H1 (cell line): ENCODE measurements around the gene BBX. TPM values are rescaled to one million over a fixed set of nuclear protein-coding genes. Genes with fewer than 3 reads are reported as not detected.

Experiments used
- CTCF ChIA-PET: fragments of 300-600 bp; sonication (Branson Sonifier 250); formaldehyde crosslinking; loops from one replicate; lab custom pipeline; 2021; ENCODE audit not compliant: partially characterized antibody; lab: Charles Lee
- POLR2A ChIA-PET: fragments of 300-600 bp; sonication (Branson Sonifier 250); formaldehyde crosslinking; loops from one replicate; lab custom pipeline; 2021; ENCODE audit warnings: inconsistent platforms; ENCODE audit not compliant: partially characterized antibody; lab: Charles Lee
- DNase-seq, 2 experiments: peaks; one replicate each; pipeline versions ENCODE4 v3.0.0 to v3.0.0-alpha.2; 2010 to 2022; ENCODE audit warnings: low spot score in 2 of 2, low read depth in 1 of 2, mixed read lengths in 1 of 2
- FAIRE-seq: peaks from 2 replicates; lab custom pipeline; 2011; peaks lifted over from hg19 to GRCh38; lab: Jason Lieb, UNC
- H2AFZ ChIP-seq: 2 replicates; pipeline ENCODE4 v1.8.1; 2012; ENCODE audit warnings: low read length, inconsistent platforms
- H2AK5ac ChIP-seq: 2 replicates; pipeline ENCODE4 v1.6.1; 2013; ENCODE audit warnings: low read depth, low read length
- H2BK120ac ChIP-seq: replicated peaks from 2 replicates; pipeline ENCODE3; 2013; ENCODE audit warnings: low read depth, low read length, inconsistent platforms
- H2BK12ac ChIP-seq: 2 replicates; pipeline ENCODE4 v1.6.1; 2013; ENCODE audit warnings: low read depth, low read length
- H2BK15ac ChIP-seq: 2 replicates; pipeline ENCODE4 v1.6.1; 2013; ENCODE audit warnings: low read length
- H2BK20ac ChIP-seq: 2 replicates; pipeline ENCODE4 v1.6.1; 2013; ENCODE audit warnings: low read length
- H2BK5ac ChIP-seq: 2 replicates; pipeline ENCODE4 v1.6.1; 2013; ENCODE audit warnings: low read depth, low read length
- H3K14ac ChIP-seq: 2 replicates; pipeline ENCODE4 v1.6.1; 2013; ENCODE audit warnings: inconsistent platforms; ENCODE audit not compliant: insufficient read length
- H3K18ac ChIP-seq: 2 replicates; pipeline ENCODE4 v1.6.1; 2013; ENCODE audit warnings: low read length; ENCODE audit errors: extremely low read depth
- H3K23ac ChIP-seq: 2 replicates; pipeline ENCODE4 v1.6.1; 2013; ENCODE audit warnings: inconsistent platforms; ENCODE audit not compliant: insufficient read length
- H3K23me2 ChIP-seq: 2 replicates; pipeline ENCODE4 v1.6.1; 2013; ENCODE audit warnings: low read depth, low read length
- H3K27ac ChIP-seq: 2 replicates; pipeline ENCODE4 v1.6.1; 2011; ENCODE audit warnings: low read depth, low read length, inconsistent platforms
- H3K27me3 ChIP-seq, 4 experiments: replicated peaks in 1 of 4; 1 replicate in 1 of 4; 2 replicates in 3 of 4; pipeline versions ENCODE4 v1.6.1 to v1.8.1; 2011 to 2013; ENCODE audit warnings: low read length in 3 of 4, mild to moderate bottlenecking in 3 of 4, inconsistent platforms in 2 of 4, mixed read lengths in 2 of 4, moderate library complexity in 1 of 4; ENCODE audit not compliant: control insufficient read depth in 3 of 4, insufficient read depth in 3 of 4; ENCODE audit errors: extremely low read depth in 1 of 4
- H3K36me3 ChIP-seq, 4 experiments: 2 replicates each; pipeline versions ENCODE4 v1.6.1 to v1.8.1; 2011 to 2013; ENCODE audit warnings: mild to moderate bottlenecking in 4 of 4, low read length in 3 of 4, moderate library complexity in 2 of 4, control low read depth in 1 of 4, inconsistent platforms in 1 of 4; ENCODE audit not compliant: insufficient read depth in 4 of 4, control insufficient read depth in 2 of 4
- H3K4ac ChIP-seq: replicated peaks from 2 replicates; pipeline ENCODE3; 2013; ENCODE audit warnings: low read length, low read depth, mixed read lengths, inconsistent platforms; ENCODE audit not compliant: insufficient read length
- H3K4me1 ChIP-seq, 4 experiments: replicated peaks in 1 of 4; 1 replicate in 1 of 4; 2 replicates in 3 of 4; pipeline versions ENCODE4 v1.6.1 to v1.8.1; 2011 to 2013; ENCODE audit warnings: low read length in 3 of 4, inconsistent platforms in 2 of 4, mixed read lengths in 1 of 4; ENCODE audit not compliant: insufficient read depth in 4 of 4, control insufficient read depth in 3 of 4
- H3K4me2 ChIP-seq, 2 experiments: 2 replicates each; pipeline versions ENCODE4 v1.6.1 to v1.8.1; 2011 to 2013; ENCODE audit warnings: low read depth in 2 of 2, low read length in 2 of 2, control low read depth in 1 of 2, inconsistent platforms in 1 of 2, mild to moderate bottlenecking in 1 of 2; ENCODE audit not compliant: insufficient read depth in 1 of 2
- H3K4me3 ChIP-seq, 4 experiments: fragments of 200-600, 300-600 bp in 1 of 4; sonication (generic), shearing (Covaris generic), sonication (Bioruptor Twin) in 1 of 4; 2 replicates each; pipeline versions ENCODE4 v1.5.1 to v1.8.1; 2011 to 2016; ENCODE audit warnings: low read length in 4 of 4, low read depth in 3 of 4, control low read depth in 2 of 4, inconsistent platforms in 2 of 4, mild to moderate bottlenecking in 2 of 4, mixed read lengths in 1 of 4, moderate library complexity in 1 of 4; ENCODE audit not compliant: insufficient read depth in 2 of 4; ENCODE audit errors: extremely low read depth in 1 of 4
- H3K56ac ChIP-seq: replicated peaks from 2 replicates; pipeline ENCODE3; 2013; ENCODE audit warnings: low read depth, mild to moderate bottlenecking, mixed read lengths, low read length, inconsistent platforms; ENCODE audit not compliant: insufficient read length
- H3K79me1 ChIP-seq: 2 replicates; pipeline ENCODE4 v1.6.1; 2013; ENCODE audit warnings: low read depth, low read length, control low read depth
- H3K79me2 ChIP-seq, 2 experiments: 2 replicates each; pipeline versions ENCODE4 v1.6.1 to v1.8.1; 2012 to 2013; ENCODE audit warnings: low read length in 2 of 2, mild to moderate bottlenecking in 2 of 2, inconsistent platforms in 1 of 2; ENCODE audit not compliant: insufficient read depth in 2 of 2, control insufficient read depth in 1 of 2
- H3K9ac ChIP-seq, 4 experiments: replicated peaks in 1 of 4; 1 replicate in 1 of 4; 2 replicates in 3 of 4; pipeline versions ENCODE4 v1.6.1 to v1.8.1; 2011 to 2013; ENCODE audit warnings: low read depth in 3 of 4, low read length in 3 of 4, control low read depth in 2 of 4, mild to moderate bottlenecking in 2 of 4, moderate library complexity in 2 of 4, inconsistent platforms in 1 of 4; ENCODE audit errors: extremely low read depth in 1 of 4
- H3K9me3 ChIP-seq, 2 experiments: 2 replicates each; pipeline versions ENCODE4 v1.6.1 to v1.8.1; 2012 to 2013; ENCODE audit warnings: mild to moderate bottlenecking in 2 of 2, moderate library complexity in 2 of 2, control low read depth in 1 of 2, inconsistent platforms in 1 of 2, low read depth in 1 of 2, low read length in 1 of 2, mixed read lengths in 1 of 2; ENCODE audit not compliant: insufficient read depth in 2 of 2
- H4K20me1 ChIP-seq, 2 experiments: replicated peaks in 1 of 2; 2 replicates each; pipeline versions ENCODE3 to v1.8.1; 2011 to 2013; ENCODE audit warnings: inconsistent platforms in 2 of 2, low read length in 2 of 2, mild to moderate bottlenecking in 1 of 2; ENCODE audit not compliant: insufficient read depth in 2 of 2, control insufficient read depth in 1 of 2
- H4K5ac ChIP-seq: 2 replicates; pipeline ENCODE4 v1.6.1; 2013; ENCODE audit warnings: low read length, low read depth, mixed read lengths, inconsistent platforms; ENCODE audit not compliant: insufficient read length
- H4K8ac ChIP-seq: 2 replicates; pipeline ENCODE4 v1.8.0; 2013; ENCODE audit warnings: mild to moderate bottlenecking, moderate library complexity, low read length, inconsistent platforms; ENCODE audit not compliant: insufficient read depth; ENCODE audit errors: extremely low read depth
- H4K91ac ChIP-seq: replicated peaks from 2 replicates; pipeline ENCODE3; 2013; ENCODE audit warnings: low read length, mixed read lengths, inconsistent platforms; ENCODE audit not compliant: insufficient read length
- EP300 ChIP-seq, 2 experiments: IDR thresholded peaks; 1 replicate in 1 of 2; 2 replicates in 1 of 2; pipeline ENCODE4 v1.6.1; 2011 to 2012; ENCODE audit warnings: low read depth in 2 of 2, low read length in 2 of 2, mild to moderate bottlenecking in 2 of 2, borderline replicate concordance in 1 of 2, inconsistent platforms in 1 of 2, moderate library complexity in 1 of 2
- PHF8 ChIP-seq: fragments of 200-600 bp; sonication (generic); conservative IDR thresholded peaks from 2 replicates; pipeline ENCODE4 v1.7.1; 2012; ENCODE audit warnings: low read depth, mild to moderate bottlenecking, inconsistent platforms, low read length, moderate library complexity
- RXRA ChIP-seq: IDR thresholded peaks from 2 replicates; pipeline ENCODE4 v1.6.1; 2011; ENCODE audit warnings: low read depth, mild to moderate bottlenecking, low read length, moderate library complexity; ENCODE audit not compliant: insufficient read depth
- SIX5 ChIP-seq: IDR thresholded peaks from 2 replicates; pipeline ENCODE4 v1.6.1; 2011; ENCODE audit warnings: mild to moderate bottlenecking, low read depth, low read length
- TAF1 ChIP-seq: IDR thresholded peaks from 2 replicates; pipeline ENCODE4 v1.6.1; 2011; ENCODE audit warnings: mild to moderate bottlenecking, low read depth, low read length
- TBP ChIP-seq: IDR thresholded peaks from 2 replicates; pipeline ENCODE4 v1.6.1; 2011; ENCODE audit warnings: low read depth, low read length, improper control_type of control experiment
- WGBS, 2 experiments: shearing (Covaris generic) in 1 of 2; methylation state at CpG; one replicate each; pipeline versions ENCODE4 v1.1.6 to v1.1.7; 2013 to 2015; ENCODE audit warnings: low lambda C conversion rate in 2 of 2, mixed read lengths in 2 of 2, inconsistent platforms in 1 of 2, low coverage in 1 of 2, missing lambda C conversion rate in 1 of 2; ENCODE audit not compliant: insufficient replicate concordance in 2 of 2, insufficient coverage in 1 of 2, insufficient read length in 1 of 2; ENCODE audit errors: extremely low coverage in 1 of 2, missing lambda C conversion rate in 1 of 2; 5-methylcytosine and 5-hydroxymethylcytosine counted together
- polyA plus RNA-seq, 7 experiments: library from polyadenylated mRNA; depleted of rRNA in 3 of 7; stranded (reverse) in 5 of 7; unstranded in 2 of 7; fragments of >200 nt in 5 of 7; fragments of 200-250 nt in 2 of 7; gene quantifications; 1 replicate in 5 of 7; 2 replicates in 1 of 7; 4 replicates in 1 of 7; pipeline versions ENCODE4 v1.2.1 to v1.2.3, GENCODE V29; 2011 to 2013; ENCODE audit warnings: missing spikeins in 2 of 7, mixed read lengths in 2 of 7
- total RNA-seq: library from RNA; stranded (reverse); fragmentation: NEBNext Ultra II Directional; extraction: Animal tissue kit (Norgen Biotek cat#: 25700); gene quantifications from 2 replicates; pipeline ENCODE4 v1.2.1, GENCODE V29; 2021
- TF ChIP-seq, protein P1 (sequence below): IDR thresholded peaks from 2 replicates; pipeline ENCODE4 v1.6.1; 2011; ENCODE audit warnings: low read depth, mild to moderate bottlenecking, low read length; ENCODE audit not compliant: insufficient read depth

BBX gene
- total and polyA plus RNA-seq, 2 of the 8 experiments (the other 6 are each of a cell fraction or from before 2014, with no cell fraction given): 11.0 to 42.5 TPM

DNA sequence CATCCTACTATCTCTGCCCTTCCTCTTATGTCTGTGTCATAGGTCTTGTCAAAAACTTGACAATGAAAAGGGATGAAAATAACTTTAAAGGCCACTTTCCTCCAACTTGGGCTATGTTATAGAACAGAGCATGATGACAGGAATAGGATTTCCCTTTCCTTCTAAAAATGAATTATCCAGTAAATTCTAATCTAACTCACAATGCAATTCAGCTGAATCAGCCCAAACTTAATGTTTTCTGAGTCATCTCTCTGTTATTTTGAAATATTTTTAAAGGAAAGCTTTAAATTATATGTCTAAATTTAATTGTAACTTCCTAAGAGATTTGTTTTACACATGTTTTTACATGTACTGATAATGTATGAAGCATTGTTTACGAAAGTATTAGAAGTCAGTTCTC lies 258.5 kb downstream of the BBX start:
- no peak for FAIRE-seq
- Histone ChIP-seq H3K27me3 (no peaks in the 10 kb centered on the region), H3K23ac (no peak overlapping the region), H2AK5ac (no peak overlapping the region), H3K4me1 (no peaks in the 10 kb centered on the region), H2BK12ac (no peak overlapping the region), H4K5ac (no peak overlapping the region), H2BK20ac (no peak overlapping the region), H2AFZ (no peak overlapping the region), H2BK120ac (no peak overlapping the region), H2BK5ac (no peak overlapping the region), H3K9me3 (no peaks in the 10 kb centered on the region), H3K56ac (no peak overlapping the region), H4K20me1 (no peaks in the 10 kb centered on the region), H3K4me2 (no peak overlapping the region), H3K4ac (no peak overlapping the region), H3K14ac (no peak overlapping the region), H3K23me2 (no peaks in the 10 kb centered on the region), H4K91ac (no peak overlapping the region), H3K79me2 (no peaks in the 10 kb centered on the region), H4K8ac (no peak overlapping the region), H3K27ac (no peak overlapping the region), H3K79me1 (no peaks in the 10 kb centered on the region), H3K18ac (no peak overlapping the region), H3K9ac (no peak overlapping the region), H3K4me3 (no peak overlapping the region), H2BK15ac (no peak overlapping the region), H3K36me3 (peaks cover 0 to 13% (median 0%) of the 10 kb centered on the region in 4 experiments; a peak in 3 of 8 replicates)
- DNase-seq: no peak
- WGBS, 2 experiments: 95% methylated on average over 1 of the region's 1 CpG; no CpG with 5 or more reads in 1 of the 2 experiments
- ChIA-PET CTCF (interaction anchor here (0.9 to 2.1 kb wide), 2 partner anchors 9 to 29 kb away, joined by 3 to 6 read pairs; no protein-coding TSS in a partner anchor), POLR2A (no interaction called here)
- TF ChIP-seq, protein P1, sequence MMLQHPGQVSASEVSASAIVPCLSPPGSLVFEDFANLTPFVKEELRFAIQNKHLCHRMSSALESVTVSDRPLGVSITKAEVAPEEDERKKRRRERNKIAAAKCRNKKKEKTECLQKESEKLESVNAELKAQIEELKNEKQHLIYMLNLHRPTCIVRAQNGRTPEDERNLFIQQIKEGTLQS: no peak
- TF ChIP-seq TAF1: no peak
- TF ChIP-seq TBP: no peak
- TF ChIP-seq RXRA: no peak
- no peak for TF ChIP-seq PHF8
- no peak for TF ChIP-seq EP300 (IDR thresholded peaks at IDR 0.05; ENCODE audit: borderline replicate concordance in 1 of 2, low read depth in 2 of 2, low read length in 2 of 2)
- TF ChIP-seq SIX5: no peak
